DOHH2 (cell line): ENCODE results near the gene STX12.

Experiments used
- EZH2phosphoT487 ChIP-seq: fragments of 200-600 bp; sonication (generic); IDR thresholded peaks from 2 replicates; pipeline ENCODE4 v1.6.1; 2017; ENCODE audit warnings: borderline replicate concordance, mild to moderate bottlenecking, antibody characterized with exemption, low read length, moderate library complexity, mixed read lengths
- TF ChIP-seq, protein P1 (sequence below): fragments of 200-600 bp; sonication (generic); IDR thresholded peaks from one replicate; pipeline ENCODE4 v1.5.1; 2014; ENCODE audit warnings: antibody characterized with exemption, mild to moderate bottlenecking, low read depth, low read length; ENCODE audit not compliant: poor library complexity, severe bottlenecking

DNA sequence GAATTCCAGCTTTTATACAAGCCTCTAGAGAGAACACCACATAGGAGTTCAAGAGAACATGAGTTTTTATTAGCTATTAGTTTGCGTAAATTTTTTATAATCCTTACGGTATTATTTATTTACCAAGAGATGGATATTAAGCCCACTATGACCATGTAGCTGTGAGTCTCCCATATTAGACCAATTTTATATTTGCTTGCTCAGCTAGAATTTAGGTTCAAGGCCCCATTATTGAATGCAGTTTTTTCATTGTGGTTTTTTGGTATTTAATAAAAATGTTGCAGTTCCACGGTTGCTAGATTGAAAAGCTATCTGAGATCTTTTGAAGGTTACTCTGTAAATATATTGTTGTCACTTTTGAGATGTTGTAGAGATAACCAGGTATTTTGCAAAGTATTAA, 60.5 kb downstream of the STX12 start:
- TF ChIP-seq, protein P1, sequence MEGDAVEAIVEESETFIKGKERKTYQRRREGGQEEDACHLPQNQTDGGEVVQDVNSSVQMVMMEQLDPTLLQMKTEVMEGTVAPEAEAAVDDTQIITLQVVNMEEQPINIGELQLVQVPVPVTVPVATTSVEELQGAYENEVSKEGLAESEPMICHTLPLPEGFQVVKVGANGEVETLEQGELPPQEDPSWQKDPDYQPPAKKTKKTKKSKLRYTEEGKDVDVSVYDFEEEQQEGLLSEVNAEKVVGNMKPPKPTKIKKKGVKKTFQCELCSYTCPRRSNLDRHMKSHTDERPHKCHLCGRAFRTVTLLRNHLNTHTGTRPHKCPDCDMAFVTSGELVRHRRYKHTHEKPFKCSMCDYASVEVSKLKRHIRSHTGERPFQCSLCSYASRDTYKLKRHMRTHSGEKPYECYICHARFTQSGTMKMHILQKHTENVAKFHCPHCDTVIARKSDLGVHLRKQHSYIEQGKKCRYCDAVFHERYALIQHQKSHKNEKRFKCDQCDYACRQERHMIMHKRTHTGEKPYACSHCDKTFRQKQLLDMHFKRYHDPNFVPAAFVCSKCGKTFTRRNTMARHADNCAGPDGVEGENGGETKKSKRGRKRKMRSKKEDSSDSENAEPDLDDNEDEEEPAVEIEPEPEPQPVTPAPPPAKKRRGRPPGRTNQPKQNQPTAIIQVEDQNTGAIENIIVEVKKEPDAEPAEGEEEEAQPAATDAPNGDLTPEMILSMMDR: no peak
- no peak for TF ChIP-seq EZH2phosphoT487
